HG02943 (cell line): ENCODE results near the gene NPTN.
"Not testable (repeated sequence)": the region's sequence is repeated elsewhere in the genome, so short reads cannot be mapped to it uniquely, and the experiment has no call there.

Experiments used
- ATAC-seq: cut with Tn5 transposase; IDR thresholded peaks from one replicate; pipeline ENCODE4 v1.9.1; 2021; ENCODE audit warnings: mild to moderate bottlenecking, low read depth, moderate library complexity; ENCODE audit not compliant: unreplicated experiment

The NPTN gene

DNA sequence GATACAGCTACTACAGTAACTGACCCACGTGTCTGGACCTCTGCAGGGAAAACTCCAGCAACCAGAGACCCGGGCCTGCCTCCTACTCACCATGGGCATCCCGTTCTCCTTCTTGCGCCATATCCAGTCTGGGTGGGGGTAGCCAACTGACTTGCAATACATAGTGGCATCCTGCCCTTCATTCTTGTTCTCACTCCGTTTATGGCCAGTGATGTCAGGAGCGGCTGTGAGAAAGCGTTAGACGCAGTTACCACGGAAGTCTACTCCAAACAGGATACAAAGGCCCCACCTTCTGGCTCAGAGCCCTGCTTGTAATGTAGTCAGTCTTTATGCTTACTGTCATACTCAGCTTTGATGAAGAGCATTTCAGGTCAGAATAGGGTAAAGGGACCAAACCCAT is 59.6 kb downstream of the NPTN start:
- ATAC-seq = no peak

DNA sequence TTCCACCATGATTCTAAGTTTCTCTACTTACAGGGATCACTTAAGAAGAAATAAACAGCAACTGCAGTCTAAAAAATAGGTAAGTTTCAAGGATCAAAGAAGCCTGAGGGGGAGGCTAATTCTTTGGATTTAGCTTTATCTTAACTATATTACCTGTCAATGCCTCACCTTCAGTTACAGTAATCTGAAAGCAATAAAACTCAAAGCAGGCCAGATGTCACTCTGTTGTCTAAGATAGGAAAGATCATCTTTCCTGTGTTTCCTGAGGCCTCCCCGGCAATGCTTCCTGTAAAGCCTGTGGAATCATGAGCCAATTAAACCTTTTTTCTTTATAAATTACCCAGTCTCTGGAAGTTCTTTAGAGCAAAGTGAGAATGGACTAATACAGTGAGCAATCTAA is 60.2 kb downstream of the NPTN start:
- ATAC-seq = no peak

DNA sequence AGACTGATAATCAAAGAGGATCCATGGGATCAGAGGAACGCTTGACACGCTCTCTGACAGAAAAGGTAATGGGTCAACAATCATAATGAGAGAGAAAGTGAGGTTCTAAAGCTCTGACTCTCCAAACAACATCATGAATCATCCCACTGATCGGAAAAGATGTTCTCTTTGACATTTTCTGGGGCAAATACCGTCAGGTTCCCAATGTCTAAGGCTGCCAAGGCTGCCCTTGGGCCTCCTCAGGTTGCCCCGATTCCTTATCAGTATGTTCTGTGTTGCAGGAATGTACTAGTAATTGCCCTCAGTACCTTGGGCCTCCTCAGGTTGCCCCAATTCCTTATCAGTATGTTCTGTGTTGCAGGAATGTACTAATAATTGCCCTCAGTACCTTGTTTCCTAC is 60.9 kb downstream of the NPTN start:
- no peak for ATAC-seq

DNA sequence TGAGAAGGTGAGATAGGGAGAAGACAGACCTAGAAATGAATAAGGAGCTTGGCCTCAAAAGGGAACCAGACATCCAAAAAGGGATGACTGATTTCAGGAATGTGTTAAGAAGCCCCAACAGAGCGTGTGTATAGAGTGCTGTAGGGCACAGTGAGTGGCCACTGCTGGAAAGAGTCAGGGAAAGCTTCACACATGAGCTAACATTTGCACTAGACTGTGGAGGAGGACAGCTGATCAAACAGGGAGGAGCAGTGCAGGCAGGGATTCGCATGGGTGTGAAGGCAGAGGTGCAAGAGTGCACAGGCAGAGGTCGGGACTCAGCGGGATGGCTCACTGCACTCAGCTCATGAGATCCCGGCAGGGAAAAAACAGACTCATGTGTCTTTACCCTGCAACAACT is 61.8 kb downstream of the NPTN start:
- ATAC-seq = no peak

DNA sequence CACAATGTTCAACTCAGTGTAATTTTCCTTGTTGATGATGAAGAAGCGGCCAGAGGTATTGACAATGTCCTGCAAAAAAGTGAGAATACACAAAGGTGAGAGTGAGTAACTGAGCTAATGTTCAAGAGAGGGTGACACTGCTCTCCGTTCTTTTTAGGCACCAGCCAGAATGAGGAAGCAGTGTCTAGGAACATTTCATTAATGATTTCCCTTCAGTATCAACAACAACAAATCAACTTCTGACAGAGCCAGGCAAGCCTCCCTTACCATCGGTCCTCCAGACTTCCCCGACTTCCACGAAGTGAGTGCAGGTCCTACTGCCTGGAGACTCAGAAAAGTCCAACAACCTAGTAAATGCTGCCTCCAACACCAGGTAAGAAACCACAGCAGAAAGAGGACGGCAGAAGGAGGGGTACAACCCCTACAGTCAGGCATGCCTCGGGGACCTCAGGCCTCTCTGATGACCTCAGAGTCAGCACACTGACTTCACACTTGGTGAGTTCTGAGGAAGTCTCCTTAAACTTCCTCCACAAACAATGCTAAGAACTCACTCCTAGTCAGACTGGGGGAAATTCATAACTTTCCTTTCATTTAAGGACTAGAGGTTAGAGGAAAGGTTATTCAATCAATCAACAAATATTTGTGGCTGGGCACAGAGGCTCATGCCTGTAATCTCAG is 62.7 kb downstream of the NPTN start:
- ATAC-seq = no peak

DNA sequence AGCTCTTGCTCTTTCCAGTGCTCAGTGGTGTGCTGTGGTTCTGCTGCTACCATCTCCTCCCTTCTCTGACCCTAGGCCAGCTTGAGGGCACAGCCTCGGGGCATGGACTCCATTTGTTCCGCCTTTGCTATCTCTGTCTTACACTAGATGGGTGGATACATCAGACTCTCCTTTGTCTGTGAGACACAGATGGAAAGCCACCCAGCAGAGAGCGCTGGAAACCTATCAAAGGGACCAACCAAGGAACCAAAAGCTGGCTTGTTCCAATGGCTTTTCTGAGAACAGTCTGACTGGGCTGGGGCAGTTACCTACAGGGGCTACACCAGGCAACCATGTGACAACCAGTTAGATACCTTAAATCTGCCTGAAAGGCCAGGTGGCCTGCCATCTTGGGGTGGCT is 63.8 kb downstream of the NPTN start:
- ATAC-seq = no peak

DNA sequence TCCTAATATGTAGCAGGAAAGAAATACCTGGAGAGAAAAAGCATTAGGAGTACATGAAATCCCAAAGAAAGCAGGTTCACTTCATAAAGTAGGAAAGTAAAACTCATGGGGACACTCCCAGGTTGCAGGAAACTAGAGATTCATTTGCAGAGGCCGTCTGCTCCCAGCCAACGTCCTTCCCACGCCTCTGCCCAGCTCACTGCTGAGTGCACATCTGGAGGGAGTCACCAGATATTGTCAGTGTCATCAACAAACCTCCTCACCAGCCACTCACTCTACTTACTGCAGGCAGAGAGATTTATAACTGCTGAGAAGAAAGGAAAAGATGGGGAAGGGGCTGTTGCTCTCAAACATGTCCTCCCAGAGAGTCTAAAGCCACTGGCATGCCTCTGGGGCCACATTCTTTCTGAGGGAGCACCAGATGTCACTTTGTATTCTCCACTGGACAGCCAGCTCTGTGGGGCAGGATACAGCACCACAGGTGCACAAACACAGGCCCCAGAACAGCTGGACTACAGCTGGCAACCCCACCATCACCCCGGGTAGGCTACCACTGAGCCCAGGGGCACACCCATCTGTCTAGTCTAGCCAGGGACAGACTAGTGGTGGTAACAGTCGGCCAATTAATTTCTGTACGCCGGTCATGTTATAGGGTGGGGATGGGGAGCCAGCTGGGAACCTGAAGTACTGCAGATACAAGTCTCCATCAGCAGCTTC is 64.5 kb downstream of the NPTN start:
- no peak for ATAC-seq

DNA sequence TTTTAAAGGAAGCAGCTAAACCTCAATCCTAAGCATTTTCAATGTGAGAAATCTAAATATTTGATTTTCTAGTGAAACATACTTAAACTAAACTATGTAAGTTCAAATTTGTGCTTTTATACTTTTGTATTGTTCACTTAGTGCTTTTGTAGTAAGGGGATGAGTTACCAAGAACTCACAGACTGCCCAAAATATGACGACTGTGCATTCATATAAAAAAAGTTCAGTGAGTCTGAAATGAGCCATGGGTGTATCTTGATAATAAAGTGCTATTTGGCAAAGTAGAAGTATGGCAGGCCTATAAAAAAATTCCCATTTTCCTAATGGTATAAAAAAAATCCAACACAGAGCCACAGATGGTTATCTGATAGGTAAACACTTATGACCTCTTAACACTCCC is 66.2 kb downstream of the NPTN start:
- ATAC-seq = no peak

DNA sequence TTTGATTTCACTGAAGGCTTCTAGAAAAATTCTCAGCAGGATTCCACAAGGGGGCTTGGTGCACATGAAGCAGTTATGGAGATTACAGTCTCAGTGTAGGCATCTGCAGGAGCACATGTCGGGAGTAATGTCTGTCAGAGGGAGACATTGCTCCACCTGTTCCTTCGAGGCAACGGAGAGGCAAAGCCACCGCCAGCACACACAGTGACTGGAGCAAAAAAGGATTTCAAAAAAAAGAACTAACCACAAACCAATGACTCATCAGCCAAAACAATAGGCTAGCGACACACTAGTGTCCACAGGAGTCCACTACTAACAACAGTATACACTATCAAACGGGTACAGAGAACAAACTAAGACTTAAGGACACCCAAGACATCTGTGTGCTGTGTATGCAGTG is 68.9 kb downstream of the NPTN start:
- ATAC-seq = no peak

DNA sequence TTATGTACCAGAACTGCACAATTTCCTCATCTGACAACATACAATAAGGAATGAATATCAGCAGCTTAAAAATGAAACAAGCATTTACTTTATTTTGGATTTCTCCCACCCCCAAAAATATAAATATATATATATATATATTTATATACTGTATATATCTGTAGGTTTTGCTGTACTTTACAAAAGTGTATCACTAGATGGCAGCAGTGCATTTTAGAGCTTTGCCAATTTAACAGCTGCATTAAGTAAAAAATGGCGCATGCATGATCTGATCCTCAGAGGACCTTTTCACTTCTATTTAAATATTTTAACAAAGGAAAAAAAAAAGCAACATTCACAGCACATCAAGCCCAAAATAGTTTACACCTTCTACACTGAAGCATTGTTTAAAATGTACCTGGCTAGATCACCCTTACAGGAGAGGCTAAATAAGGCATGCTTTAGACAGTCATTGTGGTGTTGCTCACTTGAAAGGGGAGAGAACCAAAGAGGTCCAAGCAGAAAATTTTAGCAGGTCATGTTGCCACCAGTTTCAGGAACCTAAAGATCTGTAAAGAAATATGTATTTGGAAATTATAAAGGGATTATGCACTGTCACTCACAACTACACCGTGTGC is 72.6 kb downstream of the NPTN start:
- no peak for ATAC-seq

DNA sequence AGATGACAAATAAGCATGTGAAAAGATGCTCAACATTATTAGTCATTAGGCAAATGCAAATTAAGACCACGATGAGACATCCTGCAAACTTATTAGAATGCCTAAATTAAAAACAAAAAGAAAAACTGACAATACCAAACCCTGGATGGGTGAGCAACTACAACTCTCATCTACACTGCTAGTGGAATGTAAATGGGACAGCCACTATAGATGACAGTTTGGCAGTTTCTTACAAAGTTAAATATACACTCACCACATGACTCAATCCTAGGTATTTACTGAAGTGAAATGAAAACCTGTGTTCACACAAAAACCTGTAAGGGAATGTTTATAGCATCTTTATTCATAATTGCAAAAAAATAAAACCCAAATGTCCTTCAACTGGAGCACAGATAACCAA is 74.7 kb downstream of the NPTN start:
- no peak for ATAC-seq

DNA sequence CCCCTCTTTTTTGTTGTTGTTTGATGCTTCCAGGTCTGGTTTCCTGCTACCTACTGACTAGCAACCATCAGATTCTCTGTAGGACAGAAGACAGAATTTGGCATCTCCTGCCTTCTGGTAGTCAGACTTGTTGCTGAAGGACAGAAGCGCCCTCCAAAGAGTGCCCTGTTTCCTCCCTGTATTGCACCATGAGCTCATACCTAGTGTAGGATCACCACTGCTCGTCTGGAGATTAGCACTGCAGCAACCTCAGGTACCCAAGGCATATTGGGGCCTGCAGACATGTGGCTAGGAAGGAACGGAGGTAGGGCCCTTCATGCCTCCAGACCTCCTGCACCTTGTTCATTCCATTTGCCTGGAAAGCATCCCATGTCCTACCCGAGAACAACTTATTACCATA is 78.1 kb downstream of the NPTN start:
- no peak for ATAC-seq

DNA sequence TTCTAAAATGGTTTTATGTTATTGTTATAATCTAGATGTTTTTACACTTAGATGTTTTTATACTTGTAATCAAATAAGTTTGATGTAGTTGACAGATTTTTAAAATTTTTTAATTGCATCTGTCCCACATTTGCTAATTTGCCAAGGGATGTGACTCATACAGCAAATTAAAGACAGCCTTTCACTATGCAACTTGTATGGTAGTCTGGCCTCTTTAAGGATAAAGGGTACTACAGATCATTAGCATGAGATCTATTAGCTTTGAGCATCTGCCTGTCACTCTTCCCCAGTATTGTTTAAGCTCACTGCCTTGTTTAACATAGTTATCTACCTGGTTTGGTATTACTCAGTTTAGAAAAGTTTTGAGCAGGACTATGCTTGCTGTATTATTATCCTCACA is 83.0 kb downstream of the NPTN start:
- no peak for ATAC-seq

DNA sequence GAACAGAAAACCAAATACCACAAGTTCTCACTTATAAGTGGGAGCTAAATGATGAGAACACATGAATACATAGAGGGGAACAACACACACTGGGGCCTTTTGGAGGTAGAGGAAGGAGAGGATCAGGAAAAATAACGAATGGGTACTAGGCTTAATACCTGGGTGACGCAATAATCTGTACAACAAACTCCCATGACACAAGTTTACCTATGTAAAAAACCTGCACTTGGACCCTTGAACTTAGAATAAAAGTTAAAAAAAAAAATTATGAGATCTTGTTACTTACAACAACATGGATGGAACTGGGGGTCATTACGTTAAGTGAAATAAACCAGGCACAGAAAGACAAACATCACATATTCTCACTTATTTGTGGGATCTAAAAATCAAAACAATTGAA is 84.3 kb downstream of the NPTN start:
- not testable (repeated sequence) for ATAC-seq

DNA sequence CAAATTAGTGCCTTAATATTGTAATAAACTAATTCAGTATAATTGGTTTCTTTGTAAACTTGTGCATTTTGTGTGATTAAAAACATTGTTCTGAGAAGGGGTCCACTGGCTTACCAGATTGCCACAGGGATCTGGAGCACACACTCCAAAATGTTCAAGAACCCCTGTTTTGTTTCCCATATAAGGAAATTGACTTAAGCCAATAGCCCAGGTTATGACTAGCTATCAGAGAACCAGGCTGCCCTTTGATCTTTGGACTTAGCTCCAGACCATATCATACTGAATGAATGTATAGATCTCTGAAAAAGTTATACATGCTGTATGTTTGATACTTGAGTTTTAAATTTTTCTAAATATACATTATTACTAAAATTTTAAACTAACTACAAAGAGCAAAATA is 91.7 kb downstream of the NPTN start:
- no peak for ATAC-seq

DNA sequence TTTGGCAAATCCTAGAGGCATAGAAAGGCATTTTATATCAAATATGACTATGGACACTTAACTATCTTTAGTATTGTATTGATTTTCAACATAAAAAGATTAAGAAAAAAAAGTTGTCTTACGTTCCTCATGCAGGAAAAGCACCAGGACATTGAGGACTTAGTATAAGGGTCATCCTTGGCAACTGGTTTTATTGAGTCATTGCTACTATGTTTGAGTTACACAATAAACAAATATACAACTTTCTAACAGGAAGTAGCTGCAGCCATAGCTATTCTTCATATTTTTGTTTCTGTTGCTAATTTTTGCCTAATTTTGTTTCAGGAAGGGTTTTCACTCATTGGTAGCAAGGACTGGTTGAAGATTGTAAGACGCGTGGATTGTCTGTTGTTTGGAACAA is 93.0 kb downstream of the NPTN start:
- ATAC-seq = no peak

DNA sequence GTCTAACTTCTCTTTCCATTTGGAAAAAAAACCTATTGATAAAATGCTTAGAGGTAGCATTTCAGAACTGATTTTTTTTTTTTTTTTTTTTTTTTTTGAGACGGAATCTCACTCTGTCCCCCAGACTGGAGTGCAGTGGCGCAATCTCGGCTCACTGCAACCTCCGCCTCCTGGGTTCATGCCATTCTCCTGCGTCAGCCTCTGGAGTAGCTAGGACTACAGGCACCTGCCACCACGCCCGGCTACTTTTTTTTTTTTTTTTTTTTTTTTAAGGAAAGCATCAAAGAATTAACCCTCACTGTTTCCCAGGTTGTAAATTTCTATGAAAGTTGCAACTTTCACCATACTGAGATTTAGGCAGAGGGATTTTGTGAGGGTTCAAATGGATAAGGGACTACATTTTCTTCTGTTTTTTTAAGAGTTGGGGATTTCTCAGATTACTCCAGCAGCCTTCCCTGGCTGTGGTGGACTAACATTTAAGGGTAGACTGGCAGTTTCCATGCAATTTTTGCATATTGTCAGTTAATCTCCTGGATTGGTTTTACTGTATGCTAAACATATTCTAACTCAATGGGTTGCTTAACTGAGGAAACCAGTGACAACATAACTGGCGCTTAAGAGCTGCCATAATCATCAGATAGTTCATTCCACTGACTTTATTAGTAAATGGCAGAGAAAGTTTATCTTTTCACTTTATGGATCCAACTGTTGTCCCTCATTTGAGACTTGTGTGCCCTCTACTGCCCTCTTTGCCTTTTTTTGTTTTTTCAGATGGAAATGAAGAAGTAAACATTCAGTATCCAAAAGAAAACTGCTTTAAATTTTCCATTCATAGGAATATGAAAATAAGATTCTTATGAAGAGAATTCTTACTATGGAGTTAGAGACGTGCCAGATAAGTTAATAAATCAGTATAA is 93.7 kb downstream of the NPTN start:
- no peak for ATAC-seq

DNA sequence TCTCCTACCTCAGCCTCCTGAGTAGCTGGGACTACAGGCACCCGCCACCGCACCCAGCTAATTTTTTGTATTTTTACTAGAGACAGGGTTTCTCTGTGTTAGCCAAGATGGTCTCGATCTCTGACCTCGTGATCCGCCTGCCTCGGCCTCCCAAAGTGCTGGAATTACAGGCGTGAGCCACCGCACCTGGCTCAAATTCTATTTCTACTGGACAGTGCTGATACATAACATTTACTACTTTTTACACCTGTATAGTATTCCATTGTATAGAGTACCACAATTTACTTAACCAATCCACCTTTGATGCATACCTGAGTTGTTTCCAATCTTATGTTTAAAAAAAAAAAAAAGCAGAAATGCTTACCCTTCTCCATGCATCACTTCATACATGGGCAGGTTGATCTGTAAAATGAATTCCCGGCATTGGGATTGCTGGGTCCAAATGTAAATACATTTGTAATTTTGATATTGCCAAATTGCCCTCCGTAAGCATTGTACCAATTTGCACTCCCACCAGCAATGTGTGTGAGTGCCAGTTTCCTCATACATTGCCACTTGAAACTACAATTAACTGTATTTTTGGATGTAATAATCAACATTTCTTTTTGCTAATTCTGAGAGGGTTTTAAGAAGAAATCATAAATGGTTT is 94.5 kb downstream of the NPTN start:
- ATAC-seq = no peak

DNA sequence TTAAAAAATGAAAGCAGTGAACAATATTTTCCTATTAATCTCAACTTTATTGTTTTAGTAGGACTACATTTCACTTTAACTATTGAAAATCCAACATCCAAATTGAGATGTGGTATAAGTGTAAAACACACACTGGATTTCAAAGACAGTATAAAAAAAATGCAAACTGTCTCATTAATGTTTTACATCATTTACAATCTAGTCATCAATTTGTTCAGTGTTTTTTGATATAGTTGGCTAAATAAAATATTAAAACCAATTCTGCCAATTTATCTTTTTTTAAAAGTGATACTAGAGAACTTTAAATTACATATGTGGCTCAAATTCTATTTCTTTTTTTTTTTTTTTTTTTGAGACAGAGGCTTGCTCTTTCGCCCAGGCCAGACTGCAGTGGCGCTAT is 95.1 kb downstream of the NPTN start:
- ATAC-seq = no peak

DNA sequence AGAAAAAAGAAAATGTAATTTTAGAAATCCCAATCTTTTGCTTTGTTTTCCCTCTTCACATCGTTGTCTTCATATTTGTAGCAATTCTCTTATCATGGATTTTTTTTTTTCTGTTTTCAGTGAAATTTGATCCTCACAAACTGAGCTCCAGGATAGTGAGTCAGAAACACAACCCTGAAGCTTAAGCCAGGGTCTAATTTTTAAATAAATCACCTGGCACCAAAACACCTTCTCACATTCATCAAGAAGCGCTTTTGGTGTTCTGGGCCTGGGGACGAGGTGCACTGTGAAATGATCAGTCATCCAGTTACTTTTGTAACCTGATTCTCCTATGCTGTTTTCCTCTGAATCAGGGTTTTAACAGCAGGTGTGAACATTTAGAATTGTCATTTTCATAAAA is 102.5 kb downstream of the NPTN start:
- ATAC-seq = no peak

DNA sequence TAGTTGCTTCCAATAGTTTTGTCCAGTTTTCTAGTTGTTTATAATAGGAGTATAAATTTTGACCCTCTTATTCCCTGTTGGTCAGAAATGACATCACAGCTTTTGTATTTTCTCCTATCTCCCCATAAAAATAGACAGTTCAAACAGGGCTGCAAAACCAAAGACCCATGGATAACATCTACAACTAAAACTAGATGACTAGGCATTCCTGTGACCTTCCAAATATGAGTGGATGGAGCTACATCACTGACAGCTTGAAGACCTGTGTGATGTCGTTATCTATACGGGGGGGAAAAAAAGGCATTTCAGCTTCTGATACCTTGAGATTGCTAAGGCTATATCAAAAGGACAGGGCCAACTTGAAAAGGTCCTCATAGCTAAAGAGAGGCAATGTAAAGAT is 105.6 kb downstream of the NPTN start:
- ATAC-seq = no peak
